Neural cell (in vitro differentiated cells): ENCODE results near the gene TRABD2B.

Experiments used
- EZH2 ChIP-seq: fragments of 200-600, 300-800 bp; shearing (Covaris generic), sonication (generic); IDR thresholded peaks from 2 replicates; pipeline ENCODE4 v1.6.1; 2014; ENCODE audit warnings: antibody characterized with exemption, low read length, borderline replicate concordance, mild to moderate bottlenecking; ENCODE audit not compliant: insufficient read depth, poor library complexity, severe bottlenecking
- TAF1 ChIP-seq: IDR thresholded peaks from 2 replicates; pipeline ENCODE4 v1.6.1; 2012; ENCODE audit warnings: low read depth

- TF ChIP-seq EZH2 (no peak), TAF1 (no peak)
These were observed 246.0 kb downstream of the TRABD2B start for GRCh38 chr1:47751193-47751592.
